Loucy (cell line): ENCODE data around the gene CCL11.

Source experiments
- H2AFZ ChIP-seq: fragments of 200-600 bp; sonication (generic); 2 replicates; pipeline ENCODE4 v1.6.0; 2016; ENCODE audit warnings: antibody characterized with exemption, mild to moderate bottlenecking, low read length, moderate library complexity
- H3F3A ChIP-seq: fragments of 200-600 bp; 2 replicates; pipeline ENCODE4 v1.6.0; 2016; ENCODE audit warnings: antibody characterized with exemption, low read depth, mild to moderate bottlenecking
- H3K27me3 ChIP-seq: fragments of 200-600 bp; sonication (generic); 2 replicates; pipeline ENCODE4 v1.6.1; 2014; ENCODE audit warnings: low read length, mild to moderate bottlenecking; ENCODE audit not compliant: insufficient read depth, poor library complexity, severe bottlenecking
- H3K36me3 ChIP-seq: fragments of 200-600 bp; sonication (generic); 2 replicates; pipeline ENCODE4 v1.6.1; 2016; ENCODE audit warnings: low read length; ENCODE audit not compliant: insufficient read depth
- H3K4me1 ChIP-seq: fragments of 200-600 bp; sonication (generic); 2 replicates; pipeline ENCODE4 v1.5.1; 2014; ENCODE audit warnings: low read length, mild to moderate bottlenecking; ENCODE audit not compliant: insufficient read depth, poor library complexity, severe bottlenecking
- H3K4me2 ChIP-seq: fragments of 200-600 bp; sonication (generic); 2 replicates; pipeline ENCODE4 v1.6.0; 2014; ENCODE audit warnings: antibody characterized with exemption, low read length, low read depth, mild to moderate bottlenecking; ENCODE audit not compliant: poor library complexity, severe bottlenecking
- H3K4me3 ChIP-seq: fragments of 200-600 bp; sonication (generic); 2 replicates; pipeline ENCODE4 v1.5.1; 2014; ENCODE audit warnings: low read length, mild to moderate bottlenecking, mixed read lengths; ENCODE audit not compliant: poor library complexity, severe bottlenecking
- H3K79me2 ChIP-seq: fragments of 200-600 bp; sonication (generic); 2 replicates; pipeline ENCODE4 v1.6.1; 2014; ENCODE audit warnings: low read length; ENCODE audit not compliant: insufficient read depth
- H3K9ac ChIP-seq: fragments of 200-600 bp; sonication (generic); 2 replicates; pipeline ENCODE4 v1.6.0; 2014; ENCODE audit warnings: mild to moderate bottlenecking, low read depth, low read length, moderate library complexity; ENCODE audit not compliant: poor library complexity, severe bottlenecking
- H3K9me2 ChIP-seq: fragments of 200-600 bp; sonication (generic); replicated peaks from 2 replicates; pipeline ENCODE4 v1.6.1; 2016; ENCODE audit warnings: low read depth, low read length, mixed read lengths
- H3K9me3 ChIP-seq: fragments of 200-600 bp; sonication (generic); 2 replicates; pipeline ENCODE4 v1.6.1; 2014; ENCODE audit warnings: mild to moderate bottlenecking, antibody characterized with exemption, low read length, low read depth; ENCODE audit not compliant: insufficient read depth
- H4K20me1 ChIP-seq: fragments of 200-600 bp; sonication (generic); 2 replicates; pipeline ENCODE4 v1.6.0; 2014; ENCODE audit warnings: antibody characterized with exemption, low read length, mild to moderate bottlenecking; ENCODE audit not compliant: insufficient read depth, poor library complexity, severe bottlenecking
- CTCF ChIP-seq: fragments of 200-600 bp; sonication (generic); conservative IDR thresholded peaks from 2 replicates; pipeline ENCODE4 v1.5.1; 2014; ENCODE audit warnings: mild to moderate bottlenecking, antibody characterized with exemption, low read length
- EZH2phosphoT487 ChIP-seq: fragments of 200-600 bp; IDR thresholded peaks from 2 replicates; pipeline ENCODE4 v1.6.1; 2018; ENCODE audit warnings: antibody characterized with exemption, mild to moderate bottlenecking, moderate library complexity, borderline replicate concordance

CCL11 gene

GRCh38 chr17:34259146-34259545, 26.4 kb upstream of the CCL11 start:
- no peaks in the 10 kb centered on the region for H4K20me1 ChIP-seq
- no peaks in the 10 kb centered on the region for H3K9me3 ChIP-seq

GRCh38 chr17:34260861-34261260, 24.7 kb upstream of the CCL11 start:
- no peak overlapping the region for H2AFZ ChIP-seq
- H3K27me3 ChIP-seq, result no peaks in the 10 kb centered on the region
- no peak overlapping the region for H3K4me3 ChIP-seq
- no peaks in the 10 kb centered on the region for H3K9me2 ChIP-seq
- TF ChIP-seq EZH2phosphoT487, result no peak
- no peak for TF ChIP-seq CTCF
- H4K20me1 ChIP-seq, result no peaks in the 10 kb centered on the region
- no peak overlapping the region for H3K9ac ChIP-seq
- no peak overlapping the region for H3K4me2 ChIP-seq
- H3K79me2 ChIP-seq, result no peaks in the 10 kb centered on the region
- no peaks in the 10 kb centered on the region for H3K4me1 ChIP-seq
- H3K9me3 ChIP-seq, result no peaks in the 10 kb centered on the region
- no peaks in the 10 kb centered on the region for H3F3A ChIP-seq
- no peaks in the 10 kb centered on the region for H3K36me3 ChIP-seq

More at GRCh38 chr17:34259146-34259545, 26.4 kb upstream of the CCL11 start:
- Histone ChIP-seq H3K4me1 (no peaks in the 10 kb centered on the region), H3K36me3 (no peaks in the 10 kb centered on the region), H3K4me3 (no peak overlapping the region), H3K9me2 (no peaks in the 10 kb centered on the region), H2AFZ (no peak overlapping the region), H3K9ac (no peak overlapping the region), H3K4me2 (no peak overlapping the region), H3K79me2 (no peaks in the 10 kb centered on the region), H3K27me3 (no peaks in the 10 kb centered on the region), H3F3A (no peaks in the 10 kb centered on the region)
- TF ChIP-seq EZH2phosphoT487 (no peak), CTCF (no peak)

GRCh38 chr17:34261568-34262337, 23.8 kb upstream of the CCL11 start:
- H3K79me2 ChIP-seq, result no peaks in the 10 kb centered on the region
- H3F3A ChIP-seq, result no peaks in the 10 kb centered on the region
- H3K9me3 ChIP-seq, result no peaks in the 10 kb centered on the region
- no peaks in the 10 kb centered on the region for H3K27me3 ChIP-seq
- TF ChIP-seq EZH2phosphoT487, result no peak
- no peak for TF ChIP-seq CTCF
- H3K4me3 ChIP-seq, result no peak overlapping the region
- H3K36me3 ChIP-seq, result no peaks in the 10 kb centered on the region
- H3K9me2 ChIP-seq, result no peaks in the 10 kb centered on the region
- no peak overlapping the region for H3K4me2 ChIP-seq
- H2AFZ ChIP-seq, result no peak overlapping the region
- H3K9ac ChIP-seq, result no peak overlapping the region
- no peaks in the 10 kb centered on the region for H4K20me1 ChIP-seq
- no peaks in the 10 kb centered on the region for H3K4me1 ChIP-seq
